H9 (cell line): Measurements from ENCODE around the gene JAK1. TPM values are rescaled to one million over a fixed set of nuclear protein-coding genes. Genes with fewer than 3 reads are reported as not detected.
A peak's percentile ranks its signal among the peaks of the same experiment; 100 is the strongest.

Source experiments
- DNase-seq: peaks from one replicate; pipeline ENCODE4 v3.0.0-alpha.2; 2017
- H2AFZ ChIP-seq: one replicate; pipeline ENCODE4 v1.6.1; 2013; ENCODE audit warnings: mild to moderate bottlenecking, low read length, control low read depth, moderate library complexity
- H2AK5ac ChIP-seq: 2 replicates; pipeline ENCODE4 v1.6.1; 2013; ENCODE audit warnings: low read length, control low read depth, mixed read lengths; ENCODE audit not compliant: insufficient read length
- H2BK120ac ChIP-seq: one replicate; pipeline ENCODE4 v1.6.1; 2013; ENCODE audit warnings: low read depth, mild to moderate bottlenecking, low read length, control low read depth, inconsistent platforms; ENCODE audit not compliant: poor library complexity, severe bottlenecking
- H2BK12ac ChIP-seq: 2 replicates; pipeline ENCODE4 v1.6.1; 2013; ENCODE audit warnings: low read length, control low read depth, mixed read lengths, low read depth; ENCODE audit not compliant: insufficient read length
- H2BK15ac ChIP-seq: 2 replicates; pipeline ENCODE4 v1.6.1; 2013; ENCODE audit warnings: low read depth, low read length, control low read depth
- H2BK20ac ChIP-seq: one replicate; pipeline ENCODE4 v1.6.1; 2013; ENCODE audit warnings: low read depth, mild to moderate bottlenecking, low read length, control low read depth, inconsistent platforms; ENCODE audit not compliant: poor library complexity, severe bottlenecking
- H2BK5ac ChIP-seq: 2 replicates; pipeline ENCODE4 v1.6.1; 2013; ENCODE audit warnings: low read length, control low read depth, mixed read lengths; ENCODE audit not compliant: insufficient read length
- H3K14ac ChIP-seq: 2 replicates; pipeline ENCODE4 v1.6.1; 2013; ENCODE audit warnings: low read length, control low read depth; ENCODE audit not compliant: insufficient read depth
- H3K18ac ChIP-seq: 2 replicates; pipeline ENCODE4 v1.6.1; 2013; ENCODE audit warnings: low read depth, mild to moderate bottlenecking, mixed read lengths, low read length, control low read depth; ENCODE audit not compliant: insufficient read length
- H3K23ac ChIP-seq: 2 replicates; pipeline ENCODE4 v1.6.1; 2013; ENCODE audit warnings: low read length, control low read depth, mixed read lengths, low read depth; ENCODE audit not compliant: insufficient read length
- H3K23me2 ChIP-seq: 2 replicates; pipeline ENCODE4 v1.6.1; 2013; ENCODE audit warnings: low read depth, mild to moderate bottlenecking, mixed read lengths, low read length, control low read depth; ENCODE audit not compliant: insufficient read length, poor library complexity, severe bottlenecking
- H3K27ac ChIP-seq: 2 replicates; pipeline ENCODE4 v1.5.1; 2013; ENCODE audit warnings: low read length, control low read depth, mixed read lengths, low read depth; ENCODE audit not compliant: insufficient read length
- H3K27me3 ChIP-seq: 2 replicates; pipeline ENCODE4 v1.6.1; 2013; ENCODE audit warnings: low read length, control low read depth, inconsistent platforms; ENCODE audit not compliant: insufficient read depth
- H3K4ac ChIP-seq: 2 replicates; pipeline ENCODE4 v1.6.1; 2013; ENCODE audit warnings: low read depth, mild to moderate bottlenecking, control low read depth, inconsistent platforms, low read length, moderate library complexity
- H3K4me1 ChIP-seq: 2 replicates; pipeline ENCODE4 v1.6.1; 2013; ENCODE audit warnings: low read length, control low read depth, inconsistent platforms; ENCODE audit not compliant: insufficient read depth
- H3K4me2 ChIP-seq: 2 replicates; pipeline ENCODE4 v1.6.1; 2013; ENCODE audit warnings: low read length, control low read depth, mixed read lengths; ENCODE audit not compliant: insufficient read length, insufficient read depth
- H3K56ac ChIP-seq: 2 replicates; pipeline ENCODE4 v1.6.1; 2013; ENCODE audit warnings: low read depth, mild to moderate bottlenecking, mixed read lengths, low read length, control low read depth; ENCODE audit not compliant: insufficient read length
- H3K79me1 ChIP-seq: 2 replicates; pipeline ENCODE4 v1.6.1; 2013; ENCODE audit warnings: low read depth, mild to moderate bottlenecking, moderate library complexity, low read length, control low read depth, inconsistent platforms; ENCODE audit not compliant: insufficient read depth, poor library complexity, severe bottlenecking
- H3K79me2 ChIP-seq: 2 replicates; pipeline ENCODE4 v1.6.1; 2013; ENCODE audit warnings: low read length, control low read depth, inconsistent platforms; ENCODE audit not compliant: insufficient read depth
- H3K9ac ChIP-seq: 2 replicates; pipeline ENCODE4 v1.6.1; 2013; ENCODE audit warnings: low read length, control low read depth, mixed read lengths; ENCODE audit not compliant: insufficient read length; ENCODE audit errors: extremely low read depth
- H3K9me3 ChIP-seq: one replicate; pipeline ENCODE4 v1.6.1; 2013; ENCODE audit warnings: low read depth, low read length, inconsistent platforms; ENCODE audit not compliant: control insufficient read depth
- H3T11ph ChIP-seq: one replicate; pipeline ENCODE4 v1.6.1; 2013; ENCODE audit warnings: mild to moderate bottlenecking, low read length, control low read depth, inconsistent platforms
- H4K20me1 ChIP-seq: one replicate; pipeline ENCODE4 v1.6.1; 2013; ENCODE audit not compliant: control insufficient read depth, insufficient read length, insufficient read depth
- H4K5ac ChIP-seq: 2 replicates; pipeline ENCODE4 v1.6.1; 2013; ENCODE audit warnings: low read depth, mild to moderate bottlenecking, mixed read lengths, low read length, control low read depth; ENCODE audit not compliant: insufficient read length
- H4K8ac ChIP-seq: replicated peaks from 2 replicates; pipeline ENCODE4 v1.6.1; 2013; ENCODE audit warnings: low read length, control low read depth, mixed read lengths, low read depth; ENCODE audit not compliant: insufficient read length
- H4K91ac ChIP-seq: 2 replicates; pipeline ENCODE4 v1.6.1; 2013; ENCODE audit warnings: low read depth, mild to moderate bottlenecking, moderate library complexity, mixed read lengths, low read length, control low read depth; ENCODE audit not compliant: insufficient read length
- H3K27ac Mint-ChIP-seq, 3 experiments: 2 replicates in 2 of 3; 3 replicates in 1 of 3; pipeline ENCODE4 v1.8.0; 2020 to 2021; ENCODE audit warnings: mixed read lengths in 3 of 3, mild to moderate bottlenecking in 1 of 3, moderate library complexity in 1 of 3
- H3K27me3 Mint-ChIP-seq: 2 replicates; pipeline ENCODE4 v1.8.0; 2021; ENCODE audit warnings: low read depth, mild to moderate bottlenecking, moderate library complexity, mixed read lengths
- H3K36me3 Mint-ChIP-seq, 3 experiments: 2 replicates in 2 of 3; 3 replicates in 1 of 3; pipeline ENCODE4 v1.8.0; 2020 to 2021; ENCODE audit warnings: low read depth in 3 of 3, mixed read lengths in 3 of 3; ENCODE audit not compliant: insufficient read depth in 1 of 3
- H3K4me1 Mint-ChIP-seq, 2 experiments: 2 replicates each; pipeline ENCODE4 v1.8.0; 2020; ENCODE audit warnings: mixed read lengths in 2 of 2
- H3K4me3 Mint-ChIP-seq, 2 experiments: 2 replicates in 1 of 2; 3 replicates in 1 of 2; pipeline ENCODE4 v1.8.0; 2020 to 2021; ENCODE audit warnings: mild to moderate bottlenecking in 2 of 2, mixed read lengths in 2 of 2, moderate library complexity in 1 of 2
- H3K9me3 Mint-ChIP-seq, 2 experiments: 2 replicates in 1 of 2; 3 replicates in 1 of 2; pipeline ENCODE4 v1.8.0; 2020; ENCODE audit warnings: mild to moderate bottlenecking in 2 of 2, mixed read lengths in 2 of 2, moderate library complexity in 1 of 2
- WGBS: extraction: QIAGEN DNeasy Blood & Tissue Kit; methylation state at CpG from one replicate; pipeline ENCODE4 v1.1.7; 2013; ENCODE audit warnings: missing lambda C conversion rate, low lambda C conversion rate, mixed read lengths; ENCODE audit not compliant: insufficient read length; ENCODE audit errors: extremely low coverage; 5-methylcytosine and 5-hydroxymethylcytosine counted together
- total RNA-seq: library from RNA; stranded (reverse); gene quantifications from 2 replicates; pipeline ENCODE4 v1.2.1, GENCODE V29; 2021
- TF ChIP-seq, protein P1 (sequence below): fragments of 200-600 bp; sonication (generic); conservative IDR thresholded peaks from 3 replicates; pipeline ENCODE4 v1.8.0; 2021; ENCODE audit warnings: antibody characterized with exemption, mild to moderate bottlenecking

Gene JAK1
- total RNA-seq, 1 experiment from 2014 or later, result 12.8 TPM

DNA sequence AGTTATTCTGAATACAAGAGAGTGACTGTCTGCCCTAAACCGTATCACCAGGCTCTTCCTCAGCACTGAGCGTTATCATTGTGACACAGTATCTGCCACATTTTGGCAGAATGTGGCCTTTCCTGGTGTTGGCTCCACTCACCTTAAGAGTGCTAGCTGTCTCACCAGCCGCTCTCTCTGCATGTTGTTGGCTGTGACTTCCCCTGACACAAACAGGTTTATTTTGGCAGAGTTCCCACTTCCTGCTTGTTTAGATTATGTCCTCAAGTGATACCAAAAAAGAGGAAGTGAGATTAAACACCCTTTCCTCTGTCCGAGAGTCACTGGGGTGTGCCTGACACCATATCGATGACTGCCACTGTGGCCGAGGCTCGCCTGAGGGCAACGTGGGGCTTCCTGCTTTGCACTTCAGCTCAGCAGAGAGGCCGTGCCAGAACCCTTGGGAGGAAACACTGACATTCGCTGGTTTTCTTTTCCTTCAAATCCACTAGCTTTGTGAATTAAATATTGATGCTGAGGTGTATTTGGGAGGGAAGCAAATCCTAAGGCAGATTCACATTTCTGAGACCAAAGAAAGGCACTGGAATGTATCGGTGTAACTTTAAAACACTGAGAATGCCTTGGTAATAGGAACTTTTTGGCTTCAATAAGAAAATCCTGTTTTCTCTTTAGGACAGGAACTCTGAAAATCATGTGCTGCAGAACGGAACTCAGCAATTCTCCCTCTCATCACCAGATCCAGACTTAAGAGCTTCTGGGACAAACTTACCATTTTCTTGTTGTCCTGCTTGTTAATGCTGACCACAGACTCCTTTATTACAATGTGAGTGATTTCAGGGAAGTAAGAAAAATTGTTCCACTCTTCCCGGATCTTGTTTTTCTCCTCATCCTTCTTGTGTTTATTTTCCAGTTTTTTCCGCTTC, 102.1 kb downstream of the JAK1 start:
- Histone ChIP-seq H4K91ac (no peak overlapping the region), H3K4me2 (no peak overlapping the region), H4K5ac (no peak overlapping the region), H3K18ac (no peak overlapping the region), H2BK5ac (no peak overlapping the region), H3K23me2 (no peaks in the 10 kb centered on the region), H3K56ac (no peak overlapping the region), H3K79me2 (no peaks in the 10 kb centered on the region), H3K9me3 (no peaks in the 10 kb centered on the region), H3K4me1 (no peaks in the 10 kb centered on the region), H3K9ac (no peak overlapping the region), H3T11ph (no peak overlapping the region), H2BK20ac (no peak overlapping the region), H3K23ac (no peak overlapping the region), H4K8ac (no peak overlapping the region), H4K20me1 (no peaks in the 10 kb centered on the region), H2BK120ac (no peak overlapping the region), H2AFZ (no peak overlapping the region), H2BK12ac (no peak overlapping the region), H2AK5ac (no peak overlapping the region), H2BK15ac (no peak overlapping the region), H3K14ac (no peak overlapping the region), H3K4ac (no peak overlapping the region), H3K27ac (no peak overlapping the region), H3K79me1 (no peaks in the 10 kb centered on the region), H3K27me3 (no peaks in the 10 kb centered on the region)
- no peak for DNase-seq
- Mint-ChIP-seq H3K4me1 (peaks cover 9 to 12% of the 10 kb centered on the region in 2 experiments), H3K9me3 (no peaks in the 10 kb centered on the region), H3K27ac (peak overlapping the region in 2 of 3 experiments; percentile 3 to 41; a peak in 2 of 7 replicates), H3K27me3 (no peaks in the 10 kb centered on the region), H3K36me3 (peaks cover 3 to 11% (median 4%) of the 10 kb centered on the region in 3 experiments; a peak in 3 of 7 replicates), H3K4me3 (no peak overlapping the region)
- WGBS, result no CpG with 5 or more reads among the region's 14 CpGs
- TF ChIP-seq, protein P1, sequence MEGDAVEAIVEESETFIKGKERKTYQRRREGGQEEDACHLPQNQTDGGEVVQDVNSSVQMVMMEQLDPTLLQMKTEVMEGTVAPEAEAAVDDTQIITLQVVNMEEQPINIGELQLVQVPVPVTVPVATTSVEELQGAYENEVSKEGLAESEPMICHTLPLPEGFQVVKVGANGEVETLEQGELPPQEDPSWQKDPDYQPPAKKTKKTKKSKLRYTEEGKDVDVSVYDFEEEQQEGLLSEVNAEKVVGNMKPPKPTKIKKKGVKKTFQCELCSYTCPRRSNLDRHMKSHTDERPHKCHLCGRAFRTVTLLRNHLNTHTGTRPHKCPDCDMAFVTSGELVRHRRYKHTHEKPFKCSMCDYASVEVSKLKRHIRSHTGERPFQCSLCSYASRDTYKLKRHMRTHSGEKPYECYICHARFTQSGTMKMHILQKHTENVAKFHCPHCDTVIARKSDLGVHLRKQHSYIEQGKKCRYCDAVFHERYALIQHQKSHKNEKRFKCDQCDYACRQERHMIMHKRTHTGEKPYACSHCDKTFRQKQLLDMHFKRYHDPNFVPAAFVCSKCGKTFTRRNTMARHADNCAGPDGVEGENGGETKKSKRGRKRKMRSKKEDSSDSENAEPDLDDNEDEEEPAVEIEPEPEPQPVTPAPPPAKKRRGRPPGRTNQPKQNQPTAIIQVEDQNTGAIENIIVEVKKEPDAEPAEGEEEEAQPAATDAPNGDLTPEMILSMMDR, result no peak
